VCaP (cell line): ENCODE data around the gene ATP1B2.

ENCODE experiments used
- H3K27ac ChIP-seq: fragments of 450-650 bp; 2 replicates; pipeline ENCODE4 v1.5.1; 2017
- TF ChIP-seq, protein P1 (sequence below): fragments of 450-650 bp; conservative IDR thresholded peaks from 2 replicates; pipeline ENCODE4 v1.5.1; 2017; ENCODE audit warnings: mild to moderate bottlenecking, moderate library complexity

The ATP1B2 gene

DNA sequence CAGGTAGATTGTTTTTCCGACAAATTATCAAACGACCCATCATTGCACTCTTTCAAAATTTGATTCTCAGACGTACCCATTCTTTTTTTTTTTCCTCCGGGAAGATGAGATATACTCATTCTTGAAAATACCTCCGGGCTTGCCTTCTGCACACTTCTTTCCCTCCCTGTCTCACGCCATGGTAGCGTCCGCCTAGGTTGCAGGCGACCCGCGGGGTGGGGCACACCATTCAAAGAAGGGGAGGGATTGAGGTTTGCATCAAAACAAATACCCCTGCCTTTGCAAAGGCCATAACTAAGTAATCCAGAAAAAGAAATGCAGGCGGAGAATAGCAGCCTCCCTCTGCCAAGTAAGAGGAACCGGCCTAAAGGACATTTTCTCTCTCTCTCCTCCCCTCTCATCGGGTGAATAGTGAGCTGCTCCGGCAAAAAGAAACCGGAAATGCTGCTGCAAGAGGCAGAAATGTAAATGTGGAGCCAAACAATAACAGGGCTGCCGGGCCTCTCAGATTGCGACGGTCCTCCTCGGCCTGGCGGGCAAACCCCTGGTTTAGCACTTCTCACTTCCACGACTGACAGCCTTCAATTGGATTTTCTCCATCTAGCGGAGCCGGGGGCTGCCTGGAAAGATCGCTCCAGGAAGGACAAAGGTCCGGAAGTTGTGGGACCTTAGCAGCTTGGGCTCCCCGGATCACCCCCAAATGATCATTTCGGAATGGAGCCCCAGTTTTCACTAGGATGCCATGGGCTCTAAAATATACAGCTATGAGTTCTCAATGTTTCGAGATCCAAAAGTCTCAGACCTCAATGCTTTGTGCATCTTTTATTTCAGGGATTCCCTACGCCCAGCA lies 35.7 kb downstream of the ATP1B2 start:
- peak overlapping the region; percentile 98 for H3K27ac ChIP-seq

DNA sequence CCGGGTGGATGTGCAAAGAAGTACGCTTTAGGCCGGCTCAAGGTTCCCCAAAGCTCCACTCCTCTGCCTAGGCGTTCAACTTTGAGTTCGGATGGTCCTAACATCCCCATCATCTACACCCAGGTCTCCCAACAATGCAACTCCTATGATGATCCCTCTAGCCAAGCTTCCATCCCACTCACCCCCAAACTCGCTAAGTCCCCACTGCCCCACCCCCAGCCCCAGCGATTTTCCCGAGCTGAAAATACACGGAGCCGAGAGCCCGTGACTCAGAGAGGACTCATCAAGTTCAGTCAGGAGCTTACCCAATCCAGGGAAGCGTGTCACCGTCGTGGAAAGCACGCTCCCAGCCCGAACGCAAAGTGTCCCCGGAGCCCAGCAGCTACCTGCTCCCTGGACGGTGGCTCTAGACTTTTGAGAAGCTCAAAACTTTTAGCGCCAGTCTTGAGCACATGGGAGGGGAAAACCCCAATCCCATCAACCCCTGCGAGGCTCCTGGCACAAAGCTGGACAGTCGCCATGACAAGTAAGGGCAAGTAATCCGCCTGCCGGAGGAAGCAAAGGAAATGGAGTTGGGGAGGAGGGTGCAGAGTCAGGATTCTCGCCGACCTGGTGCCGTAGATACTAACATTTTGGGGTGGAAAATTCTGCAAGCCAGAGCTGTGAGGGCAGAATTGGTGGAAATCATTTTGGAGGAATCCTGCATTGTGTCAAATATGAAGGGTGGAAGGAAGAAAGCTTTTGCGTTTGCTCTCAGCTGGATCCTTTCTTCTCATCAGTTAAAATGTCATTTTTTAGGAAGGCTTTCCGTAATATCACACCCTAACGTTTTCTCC lies 36.6 kb downstream of the ATP1B2 start, which contains the start of gene TP53:
TP53 (minus strand) TSS at position 419 of the 836 bp plus-strand sequence. CDS start 10,896 bp downstream, outside the sequence.
- H3K27ac ChIP-seq, result peak within 1 kb of the TSS; percentile 98

More for the DNA sequence above, 35.7 kb downstream of the ATP1B2 start:
- TF ChIP-seq, protein P1, sequence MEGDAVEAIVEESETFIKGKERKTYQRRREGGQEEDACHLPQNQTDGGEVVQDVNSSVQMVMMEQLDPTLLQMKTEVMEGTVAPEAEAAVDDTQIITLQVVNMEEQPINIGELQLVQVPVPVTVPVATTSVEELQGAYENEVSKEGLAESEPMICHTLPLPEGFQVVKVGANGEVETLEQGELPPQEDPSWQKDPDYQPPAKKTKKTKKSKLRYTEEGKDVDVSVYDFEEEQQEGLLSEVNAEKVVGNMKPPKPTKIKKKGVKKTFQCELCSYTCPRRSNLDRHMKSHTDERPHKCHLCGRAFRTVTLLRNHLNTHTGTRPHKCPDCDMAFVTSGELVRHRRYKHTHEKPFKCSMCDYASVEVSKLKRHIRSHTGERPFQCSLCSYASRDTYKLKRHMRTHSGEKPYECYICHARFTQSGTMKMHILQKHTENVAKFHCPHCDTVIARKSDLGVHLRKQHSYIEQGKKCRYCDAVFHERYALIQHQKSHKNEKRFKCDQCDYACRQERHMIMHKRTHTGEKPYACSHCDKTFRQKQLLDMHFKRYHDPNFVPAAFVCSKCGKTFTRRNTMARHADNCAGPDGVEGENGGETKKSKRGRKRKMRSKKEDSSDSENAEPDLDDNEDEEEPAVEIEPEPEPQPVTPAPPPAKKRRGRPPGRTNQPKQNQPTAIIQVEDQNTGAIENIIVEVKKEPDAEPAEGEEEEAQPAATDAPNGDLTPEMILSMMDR, result no peak

DNA sequence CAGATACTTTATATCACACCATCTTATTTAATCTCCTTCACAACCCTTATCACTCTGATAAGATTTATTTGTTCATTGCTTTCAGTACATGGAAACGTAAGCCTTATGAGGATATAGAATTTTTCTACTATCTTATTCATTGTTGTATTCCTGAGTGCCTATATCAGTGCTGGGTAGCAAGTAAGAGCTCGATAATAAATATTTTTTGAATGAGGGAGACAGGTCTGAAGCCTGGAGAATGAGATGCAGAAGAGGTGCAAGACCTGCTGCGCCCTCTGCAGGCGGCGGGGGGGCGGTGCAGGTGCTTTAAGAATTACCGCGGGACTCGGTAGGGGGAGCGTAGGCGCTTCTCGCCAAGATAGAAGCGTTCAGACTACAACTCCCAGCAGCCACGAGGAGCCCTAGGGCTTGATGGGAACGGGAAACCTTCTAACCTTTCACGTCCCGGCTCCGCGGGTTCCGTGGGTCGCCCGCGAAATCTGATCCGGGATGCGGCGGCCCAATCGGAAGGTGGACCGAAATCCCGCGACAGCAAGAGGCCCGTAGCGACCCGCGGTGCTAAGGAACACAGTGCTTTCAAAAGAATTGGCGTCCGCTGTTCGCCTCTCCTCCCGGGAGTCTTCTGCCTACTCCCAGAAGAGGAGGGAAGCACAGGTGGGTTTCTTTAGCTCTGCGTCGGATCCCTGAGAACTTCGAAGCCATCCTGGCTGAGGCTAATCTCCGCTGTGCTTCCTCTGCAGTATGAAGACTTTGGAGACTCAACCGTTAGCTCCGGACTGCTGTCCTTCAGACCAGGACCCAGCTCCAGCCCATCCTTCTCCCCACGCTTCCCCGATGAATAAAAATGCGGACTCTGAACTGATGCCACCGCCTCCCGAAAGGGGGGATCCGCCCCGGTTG lies 37.4 kb downstream of the ATP1B2 start, which contains the start of gene WRAP53:
WRAP53 (plus strand) TSS at position 570 of the 900 bp plus-strand sequence; CDS start at position 742, 172 bp downstream.
- H3K27ac ChIP-seq, result peak within 1 kb of the TSS; percentile 98
- TF ChIP-seq, protein P1, result peak; percentile 93

More for the DNA sequence above, 36.6 kb downstream of the ATP1B2 start, which contains the start of gene TP53:
- TF ChIP-seq, protein P1, result no peak

DNA sequence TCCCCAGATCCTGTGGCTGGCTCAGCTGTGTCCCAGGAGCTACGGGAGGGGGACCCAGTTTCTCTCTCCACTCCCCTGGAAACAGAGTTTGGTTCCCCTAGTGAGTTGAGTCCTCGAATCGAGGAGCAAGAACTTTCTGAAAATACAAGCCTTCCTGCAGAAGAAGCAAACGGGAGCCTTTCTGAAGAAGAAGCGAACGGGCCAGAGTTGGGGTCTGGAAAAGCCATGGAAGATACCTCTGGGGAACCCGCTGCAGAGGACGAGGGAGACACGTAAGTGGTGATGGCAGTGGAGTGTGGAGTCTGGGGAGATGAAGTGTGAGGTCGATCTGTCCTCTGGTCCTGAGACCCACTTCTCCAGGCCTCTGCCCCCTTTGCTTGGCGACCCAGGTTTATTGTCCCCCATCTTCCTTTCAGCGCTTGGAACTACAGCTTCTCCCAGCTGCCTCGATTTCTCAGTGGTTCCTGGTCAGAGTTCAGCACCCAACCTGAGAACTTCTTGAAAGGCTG lies 38.1 kb downstream of the ATP1B2 start:
- TF ChIP-seq, protein P1, result no peak
- H3K27ac ChIP-seq, result peak overlapping the region; percentile 98

DNA sequence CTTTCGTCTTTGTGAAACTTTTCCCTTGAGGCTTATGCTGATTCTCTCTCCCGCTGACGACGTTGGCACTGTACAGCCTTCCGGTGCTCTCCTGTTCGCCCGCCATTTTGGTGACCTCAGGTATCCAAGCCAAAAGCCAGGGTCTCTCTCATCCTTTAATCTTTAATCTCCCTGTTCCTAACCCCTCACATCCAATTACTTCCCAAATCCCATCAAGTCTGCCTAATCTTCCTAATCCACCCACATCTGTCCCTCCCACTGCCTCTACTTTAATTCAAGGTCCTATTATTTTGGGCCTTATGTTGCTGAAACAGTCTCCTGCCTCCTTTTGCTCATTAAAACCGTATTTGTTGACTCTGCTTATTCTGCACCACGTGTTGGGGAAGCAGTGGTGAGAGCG lies 44.9 kb downstream of the ATP1B2 start:
- TF ChIP-seq, protein P1, result no peak
- no peak overlapping the region for H3K27ac ChIP-seq

DNA sequence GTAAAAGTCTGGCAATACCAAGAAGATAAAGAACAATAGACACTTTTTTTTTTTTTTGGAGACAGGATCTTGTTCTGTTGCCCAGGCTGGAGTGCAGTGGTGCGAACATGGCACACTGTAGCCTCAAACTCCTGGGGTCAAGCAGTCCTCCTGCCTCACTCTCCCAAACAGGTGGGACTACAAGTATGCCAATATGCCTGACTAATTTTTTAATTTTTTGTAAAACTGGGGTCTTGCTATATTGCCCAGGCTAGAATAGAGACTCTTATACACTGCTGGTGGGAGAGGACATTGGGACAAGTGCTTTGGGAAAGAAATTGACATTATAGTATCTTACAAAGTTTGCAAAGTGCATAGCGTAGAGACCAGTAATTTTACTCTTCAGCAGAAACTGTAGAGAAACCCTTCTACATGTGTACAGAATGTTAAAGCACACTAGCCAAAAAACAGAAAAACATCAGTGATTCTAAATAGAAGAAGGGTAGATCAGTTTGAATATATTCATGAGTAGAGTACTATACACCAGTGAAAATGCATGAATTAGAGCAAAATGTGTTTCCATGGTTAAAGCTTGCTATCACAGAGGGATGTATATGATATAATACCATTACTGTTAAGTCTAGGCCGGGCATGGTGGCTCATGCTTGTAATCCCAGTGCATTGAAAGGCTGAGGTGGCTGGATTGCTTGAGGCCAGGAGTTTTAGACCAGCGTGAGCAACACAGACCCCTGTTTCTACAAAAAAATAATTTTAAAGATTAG lies 47.3 kb downstream of the ATP1B2 start:
- no peak overlapping the region for H3K27ac ChIP-seq
- TF ChIP-seq, protein P1, result no peak
